Measurements from ENCODE around the gene ZNF101. TPM values are rescaled to one million over a fixed set of nuclear protein-coding genes. Genes with fewer than 3 reads are reported as not detected.

The ZNF101 gene
- total and polyA plus RNA-seq, 9 of the 15 experiments (the other 6 are each of a cell fraction or from before 2014, with no cell fraction given) = 9.6 to 20.3 (median 12.4) TPM

GRCh38 chr19:19668230-19669012, at the start of gene ZNF101 (continued):
- TF ChIP-seq NR2C2 (CRISPR knock-in tag; IDR thresholded peaks at IDR 0.05) (no peak), NR2C2 (tag; IDR thresholded peaks at IDR 0.05) (peak; percentile 75), SIN3A (IDR thresholded peaks at IDR 0.05; ENCODE audit: borderline replicate concordance in 2 of 2, control insufficient read depth in 1 of 2, low read depth in 2 of 2, low read length in 2 of 2) (0 out of 4 replicates have a peak, but pooled peaks have one; percentile 6 to 12), ZNF639 (CRISPR knock-in tag; conservative IDR thresholded peaks at IDR 0.05 in 1 of 2, IDR thresholded peaks at IDR 0.05 in 1 of 2) (no peak; a peak in 1 of 4 replicates), ID3 (CRISPR knock-in tag; IDR thresholded peaks at IDR 0.05) (no peak), ID3 (tag; IDR thresholded peaks at IDR 0.05) (0 out of 2 replicates have a peak, but pooled peaks have one; percentile 24), POLR2H (tag; IDR thresholded peaks at IDR 0.05; ENCODE audit: low read depth) (0 out of 2 replicates have a peak, but pooled peaks have one; percentile 33), ZNF644 (tag; IDR thresholded peaks at IDR 0.05; ENCODE audit: low read depth) (no peak), ELF1 (tag; IDR thresholded peaks at IDR 0.05) (peak; percentile 87), CXXC5 (CRISPR knock-in tag; IDR thresholded peaks at IDR 0.05) (peak; percentile 60), ZNF140 (CRISPR knock-in tag; IDR thresholded peaks at IDR 0.05) (no peak), ZBED1 (IDR thresholded peaks at IDR 0.05) (no peak), ZNF551 (CRISPR knock-in tag; IDR thresholded peaks at IDR 0.05) (no peak), CREBBP (IDR thresholded peaks at IDR 0.05; ENCODE audit: low read depth, low read length) (no peak), SP2 (IDR thresholded peaks at IDR 0.05; ENCODE audit: extremely low read depth, low read depth, low read length, poor library complexity, severe bottlenecking) (peak; percentile 81), BACH1 (tag; IDR thresholded peaks at IDR 0.05) (no peak), GABPA (tag; conservative IDR thresholded peaks at IDR 0.05; ENCODE audit: low read depth) (peak; percentile 89), NRF1 (conservative IDR thresholded peaks at IDR 0.05 in 1 of 2, IDR thresholded peaks at IDR 0.05 in 1 of 2) (peak; percentile 66 to 71), ZNF121 (CRISPR knock-in tag; conservative IDR thresholded peaks at IDR 0.05) (no peak), IRF2 (CRISPR knock-in tag; IDR thresholded peaks at IDR 0.05) (no peak), ATF7 (IDR thresholded peaks at IDR 0.05) (peak; percentile 67; the same call in 1 of the 2 replicates), HMGN3 (IDR thresholded peaks at IDR 0.05; ENCODE audit: borderline replicate concordance, extremely low read depth, insufficient read length, low read depth, low read length) (peak; percentile 51), ZNF224 (CRISPR knock-in tag; IDR thresholded peaks at IDR 0.05) (no peak)
